Testis (tissue), 2 donors: ENCODE results near the gene TRPC4.

ENCODE experiments used
- CTCF ChIP-seq, 3 experiments: fragments of 450-650 bp in 2 of 3; fragments of 200-600 bp in 1 of 3; sonication (generic) in 1 of 3; IDR thresholded peaks; one replicate each; pipeline ENCODE4 v1.5.1; 2016 to 2019; ENCODE audit warnings: antibody characterized with exemption in 3 of 3, mild to moderate bottlenecking in 2 of 3, moderate library complexity in 1 of 3
- POLR2A ChIP-seq: fragments of 450-650 bp; IDR thresholded peaks from one replicate; pipeline ENCODE4 v1.6.1; 2017; ENCODE audit warnings: antibody characterized with exemption, mild to moderate bottlenecking, moderate library complexity

GRCh38 chr13:37701306-37701705, 168.3 kb downstream of the TRPC4 start:
- TF ChIP-seq CTCF (IDR thresholded peaks at IDR 0.05), result no peak
- no peak for TF ChIP-seq POLR2A
